ENCODE results near the gene SLC51A. TPM values are rescaled to one million over a fixed set of nuclear protein-coding genes. Genes with fewer than 3 reads are reported as not detected.

SLC51A gene
- total and polyA plus RNA-seq, 2 of the 13 experiments (the other 11 are each of a cell fraction or from before 2014, with no cell fraction given), result 4.3 to 48.8 TPM

DNA sequence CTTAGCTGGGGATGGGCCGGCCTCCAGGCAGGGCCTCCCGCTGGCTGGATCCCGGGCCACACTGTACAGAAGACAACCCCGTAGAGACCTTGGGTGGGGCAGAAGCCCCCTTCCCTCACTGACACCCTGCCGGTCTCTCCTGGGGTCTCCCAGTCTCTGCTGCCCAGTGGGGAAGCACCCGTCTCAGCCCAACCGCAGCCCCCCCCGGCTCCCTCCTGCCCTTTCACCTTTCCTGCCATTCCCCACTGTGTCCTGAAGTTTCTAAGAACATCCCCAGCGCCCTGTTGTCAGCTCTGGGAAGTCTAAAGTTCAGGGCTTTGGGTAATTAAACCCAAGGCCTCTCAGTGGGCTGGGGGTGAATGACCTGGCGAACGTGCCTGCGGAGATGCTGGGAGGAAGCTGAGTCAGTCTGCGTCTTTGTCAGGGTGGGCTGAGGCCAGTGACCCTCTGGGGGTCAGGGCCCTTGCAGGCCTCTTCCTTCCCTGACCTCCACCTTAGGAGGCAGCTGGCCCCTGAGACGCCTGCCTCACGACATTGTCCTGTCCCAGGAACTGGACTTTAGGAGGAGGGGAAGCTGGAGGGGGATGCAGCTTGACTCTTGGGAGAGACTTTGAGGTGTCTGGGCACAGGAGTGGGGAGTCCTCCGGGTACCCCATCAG lies 1.4 kb upstream of the SLC51A start (continued):
- TF ChIP-seq ZBTB33 (CRISPR knock-in tag; IDR thresholded peaks at IDR 0.05) (peak; percentile 46; the same call in 1 of the 2 replicates), DPF2 (CRISPR knock-in tag; IDR thresholded peaks at IDR 0.05; ENCODE audit: borderline replicate concordance, low read depth) (peak; percentile 88; the same call in 1 of the 2 replicates), SP4 (CRISPR knock-in tag; IDR thresholded peaks at IDR 0.05) (peak; percentile 44; the same call in 1 of the 2 replicates), ZSCAN20 (CRISPR knock-in tag; IDR thresholded peaks at IDR 0.05; ENCODE audit: borderline replicate concordance) (no peak), SMAD9 (CRISPR knock-in tag; IDR thresholded peaks at IDR 0.05) (0 out of 2 replicates have a peak, but pooled peaks have one; percentile 30), MIXL1 (CRISPR knock-in tag; IDR thresholded peaks at IDR 0.05) (peak; percentile 99), ZNF563 (CRISPR knock-in tag; IDR thresholded peaks at IDR 0.05) (peak; percentile 23; the same call in 1 of the 2 replicates), MAZ (IDR thresholded peaks at IDR 0.05; ENCODE audit: borderline replicate concordance, low read depth, low read length) (0 out of 2 replicates have a peak, but pooled peaks have one; percentile 38), MAZ (CRISPR knock-in tag; IDR thresholded peaks at IDR 0.05; ENCODE audit: low read depth) (peak; percentile 51; the same call in 1 of the 2 replicates), NR3C1 (CRISPR knock-in tag; IDR thresholded peaks at IDR 0.05) (no peak), ZNF878 (CRISPR knock-in tag; IDR thresholded peaks at IDR 0.05) (peak; percentile 71), TGIF2 (CRISPR knock-in tag; IDR thresholded peaks at IDR 0.05) (no peak), ZNF740 (CRISPR knock-in tag; IDR thresholded peaks at IDR 0.05) (peak; percentile 73; the same call in 1 of the 2 replicates), ZMYM2 (CRISPR knock-in tag; IDR thresholded peaks at IDR 0.05) (peak; percentile 62), E2F1 (CRISPR knock-in tag; IDR thresholded peaks at IDR 0.05) (no peak), TBL1XR1 (IDR thresholded peaks at IDR 0.05; ENCODE audit: borderline replicate concordance, low read length, partially characterized antibody) (peak; percentile 64), HOXA9 (CRISPR knock-in tag; IDR thresholded peaks at IDR 0.05; ENCODE audit: borderline replicate concordance) (no peak), SIN3B (IDR thresholded peaks at IDR 0.05; ENCODE audit: low read length) (no peak), MED8 (CRISPR knock-in tag; IDR thresholded peaks at IDR 0.05; ENCODE audit: insufficient replicate concordance) (peak; percentile 69)
- TF ChIP-seq, protein P1, sequence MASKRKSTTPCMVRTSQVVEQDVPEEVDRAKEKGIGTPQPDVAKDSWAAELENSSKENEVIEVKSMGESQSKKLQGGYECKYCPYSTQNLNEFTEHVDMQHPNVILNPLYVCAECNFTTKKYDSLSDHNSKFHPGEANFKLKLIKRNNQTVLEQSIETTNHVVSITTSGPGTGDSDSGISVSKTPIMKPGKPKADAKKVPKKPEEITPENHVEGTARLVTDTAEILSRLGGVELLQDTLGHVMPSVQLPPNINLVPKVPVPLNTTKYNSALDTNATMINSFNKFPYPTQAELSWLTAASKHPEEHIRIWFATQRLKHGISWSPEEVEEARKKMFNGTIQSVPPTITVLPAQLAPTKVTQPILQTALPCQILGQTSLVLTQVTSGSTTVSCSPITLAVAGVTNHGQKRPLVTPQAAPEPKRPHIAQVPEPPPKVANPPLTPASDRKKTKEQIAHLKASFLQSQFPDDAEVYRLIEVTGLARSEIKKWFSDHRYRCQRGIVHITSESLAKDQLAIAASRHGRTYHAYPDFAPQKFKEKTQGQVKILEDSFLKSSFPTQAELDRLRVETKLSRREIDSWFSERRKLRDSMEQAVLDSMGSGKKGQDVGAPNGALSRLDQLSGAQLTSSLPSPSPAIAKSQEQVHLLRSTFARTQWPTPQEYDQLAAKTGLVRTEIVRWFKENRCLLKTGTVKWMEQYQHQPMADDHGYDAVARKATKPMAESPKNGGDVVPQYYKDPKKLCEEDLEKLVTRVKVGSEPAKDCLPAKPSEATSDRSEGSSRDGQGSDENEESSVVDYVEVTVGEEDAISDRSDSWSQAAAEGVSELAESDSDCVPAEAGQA (IDR thresholded peaks at IDR 0.05; ENCODE audit: low read depth), result peak; percentile 46
- TF ChIP-seq, protein P1 (CRISPR knock-in tag; IDR thresholded peaks at IDR 0.05; ENCODE audit: borderline replicate concordance), result no peak
